Measurements from ENCODE around the gene STARD7.

The STARD7 gene

DNA sequence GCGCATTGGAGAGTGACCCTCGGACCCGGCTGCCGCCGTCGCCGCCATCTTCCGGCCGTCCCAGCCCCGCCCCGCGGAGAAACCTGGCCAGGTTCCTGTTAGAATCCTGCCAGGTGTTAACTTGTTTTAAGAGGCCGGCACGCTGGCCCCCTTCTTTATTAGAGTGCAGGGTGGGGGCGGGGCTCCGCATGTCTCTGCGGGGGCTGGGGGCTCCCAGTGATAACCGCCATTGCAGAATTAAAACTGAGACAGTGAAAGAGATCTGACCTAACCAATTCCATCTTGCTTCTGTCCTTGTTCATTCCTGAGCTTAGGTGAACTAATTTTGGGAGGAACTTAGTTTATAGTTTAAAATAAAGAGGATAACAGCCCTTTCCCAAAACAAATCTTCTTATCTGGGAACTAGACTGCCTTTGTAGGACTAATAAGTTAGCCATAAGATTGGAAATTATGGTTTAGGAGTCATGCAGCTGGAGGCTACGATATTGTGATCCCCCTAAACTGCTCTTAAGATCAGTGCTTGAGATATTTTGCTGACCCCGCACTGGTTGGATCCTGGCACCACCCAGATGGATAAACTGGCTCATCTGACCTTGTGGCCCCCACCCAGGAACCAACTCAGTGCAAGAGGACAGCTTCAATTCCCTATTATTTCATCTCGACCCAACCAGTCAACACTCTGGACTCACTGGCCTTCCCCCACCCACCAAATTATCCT, 543 bp upstream of the STARD7 start:
- H3K4me3 ChIP-seq: peak overlapping the region; percentile 86 to 90
- H3K27me3 ChIP-seq: no peaks in the 10 kb centered on the region
- peak overlapping the region; percentile 92 for H3K27ac ChIP-seq
- H3K9me3 ChIP-seq: no peaks in the 10 kb centered on the region
- H3K4me1 ChIP-seq: peaks cover 0 to 45% (median 35%) of the 10 kb centered on the region in 4 donors
- no peaks in the 10 kb centered on the region for H3K36me3 ChIP-seq
- DNase-seq: no peak
- intact Hi-C loops (cut with DNase I; ENCODE audit: low total_unique reads): loop anchor here (5.0 to 10.0 kb wide), 2 partner anchors 58 to 316 kb away; partner anchors contain the start of genes CIAO1 and TMEM127
- TF ChIP-seq, protein P1, sequence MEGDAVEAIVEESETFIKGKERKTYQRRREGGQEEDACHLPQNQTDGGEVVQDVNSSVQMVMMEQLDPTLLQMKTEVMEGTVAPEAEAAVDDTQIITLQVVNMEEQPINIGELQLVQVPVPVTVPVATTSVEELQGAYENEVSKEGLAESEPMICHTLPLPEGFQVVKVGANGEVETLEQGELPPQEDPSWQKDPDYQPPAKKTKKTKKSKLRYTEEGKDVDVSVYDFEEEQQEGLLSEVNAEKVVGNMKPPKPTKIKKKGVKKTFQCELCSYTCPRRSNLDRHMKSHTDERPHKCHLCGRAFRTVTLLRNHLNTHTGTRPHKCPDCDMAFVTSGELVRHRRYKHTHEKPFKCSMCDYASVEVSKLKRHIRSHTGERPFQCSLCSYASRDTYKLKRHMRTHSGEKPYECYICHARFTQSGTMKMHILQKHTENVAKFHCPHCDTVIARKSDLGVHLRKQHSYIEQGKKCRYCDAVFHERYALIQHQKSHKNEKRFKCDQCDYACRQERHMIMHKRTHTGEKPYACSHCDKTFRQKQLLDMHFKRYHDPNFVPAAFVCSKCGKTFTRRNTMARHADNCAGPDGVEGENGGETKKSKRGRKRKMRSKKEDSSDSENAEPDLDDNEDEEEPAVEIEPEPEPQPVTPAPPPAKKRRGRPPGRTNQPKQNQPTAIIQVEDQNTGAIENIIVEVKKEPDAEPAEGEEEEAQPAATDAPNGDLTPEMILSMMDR (IDR thresholded peaks at IDR 0.05): no peak

- H3K4me3 ChIP-seq: peak overlapping the region; percentile 86 to 90
- no peaks in the 10 kb centered on the region for H3K36me3 ChIP-seq
- intact Hi-C loops (cut with DNase I; ENCODE audit: low total_unique reads): loop anchor here (5.0 to 10.0 kb wide), 2 partner anchors 60 to 317 kb away; partner anchors contain the start of genes CIAO1 and TMEM127
- H3K27me3 ChIP-seq: no peaks in the 10 kb centered on the region
- no peak for DNase-seq
- H3K9me3 ChIP-seq: no peaks in the 10 kb centered on the region
- TF ChIP-seq, protein P1 (IDR thresholded peaks at IDR 0.05): no peak
- peaks cover 0 to 59% (median 44%) of the 10 kb centered on the region in 4 donors for H3K4me1 ChIP-seq
- H3K27ac ChIP-seq: peak overlapping the region; percentile 92
Measured at GRCh38 chr2:96207774-96208142, 869 bp downstream of the STARD7 start.

GRCh38 chr2:96207073-96207773, 1.4 kb downstream of the STARD7 start:
- H3K27ac ChIP-seq: peak overlapping the region; percentile 92
- intact Hi-C loops (cut with DNase I; ENCODE audit: low total_unique reads): loop anchor here (5.0 to 10.0 kb wide), 2 partner anchors 60 to 318 kb away; partner anchors contain the start of genes CIAO1 and TMEM127
- no peaks in the 10 kb centered on the region for H3K36me3 ChIP-seq
- no peaks in the 10 kb centered on the region for H3K9me3 ChIP-seq
- TF ChIP-seq, protein P1 (IDR thresholded peaks at IDR 0.05): no peak
- peaks cover 0 to 64% (median 45%) of the 10 kb centered on the region in 4 donors for H3K4me1 ChIP-seq
- H3K4me3 ChIP-seq: peak overlapping the region; percentile 86 to 90
- DNase-seq: no peak
- no peaks in the 10 kb centered on the region for H3K27me3 ChIP-seq

GRCh38 chr2:96205888-96206287, 2.7 kb downstream of the STARD7 start:
- H3K36me3 ChIP-seq: no peaks in the 10 kb centered on the region
- DNase-seq: no peak
- intact Hi-C loops (cut with DNase I; ENCODE audit: low total_unique reads): loop anchor here (5.0 to 10.0 kb wide), 2 partner anchors 61 to 319 kb away; partner anchors contain the start of genes CIAO1 and TMEM127
- H3K4me3 ChIP-seq: peak overlapping the region in 1 of 2 donors; percentile 10
- peak overlapping the region; percentile 55 for H3K27ac ChIP-seq
- H3K4me1 ChIP-seq: peaks cover 0 to 77% (median 47%) of the 10 kb centered on the region in 4 donors
- TF ChIP-seq, protein P1 (IDR thresholded peaks at IDR 0.05): no peak
- no peaks in the 10 kb centered on the region for H3K27me3 ChIP-seq
- no peaks in the 10 kb centered on the region for H3K9me3 ChIP-seq

GRCh38 chr2:96204836-96205624, 3.6 kb downstream of the STARD7 start:
- no peaks in the 10 kb centered on the region for H3K9me3 ChIP-seq
- H3K27ac ChIP-seq: peak overlapping the region; percentile 55
- H3K27me3 ChIP-seq: no peaks in the 10 kb centered on the region
- no peaks in the 10 kb centered on the region for H3K36me3 ChIP-seq
- DNase-seq: no peak
- intact Hi-C loops (cut with DNase I; ENCODE audit: low total_unique reads): loop anchor here (5.0 to 10.0 kb wide), 2 partner anchors 62 to 320 kb away; partner anchors contain the start of genes CIAO1 and TMEM127
- H3K4me1 ChIP-seq: peaks cover 0 to 86% (median 50%) of the 10 kb centered on the region in 4 donors
- TF ChIP-seq, protein P1 (IDR thresholded peaks at IDR 0.05): no peak
- H3K4me3 ChIP-seq: peak overlapping the region in 1 of 2 donors; percentile 16

Data from tibial artery (tissue), 4 donors.